Osteoblast (primary cell): ENCODE measurements around the gene FRAS1. TPM values are rescaled to one million over a fixed set of nuclear protein-coding genes. Genes with fewer than 3 reads are reported as not detected.

Experiments
- DNase-seq: peaks from one replicate; pipeline ENCODE4 v3.0.0; 2011; ENCODE audit warnings: low spot score, mixed read lengths; ENCODE audit not compliant: insufficient read length; ENCODE audit errors: missing footprints
- H2AFZ ChIP-seq: 2 replicates; pipeline ENCODE4 v1.6.0; 2011; ENCODE audit warnings: mild to moderate bottlenecking, low read length
- H3K27ac ChIP-seq: 2 replicates; pipeline ENCODE4 v1.5.1; 2011; ENCODE audit warnings: mild to moderate bottlenecking, low read depth, low read length, moderate library complexity
- H3K27me3 ChIP-seq: 2 replicates; pipeline ENCODE4 v1.6.0; 2012; ENCODE audit warnings: mild to moderate bottlenecking, control low read depth, inconsistent platforms, low read length, moderate library complexity; ENCODE audit not compliant: insufficient read depth
- H3K36me3 ChIP-seq: 2 replicates; pipeline ENCODE4 v1.5.1; 2011; ENCODE audit warnings: mild to moderate bottlenecking, low read length, control low read depth, moderate library complexity; ENCODE audit not compliant: insufficient read depth
- H3K4me1 ChIP-seq: 2 replicates; pipeline ENCODE4 v1.5.1; 2011; ENCODE audit warnings: mild to moderate bottlenecking, low read length, control low read depth, moderate library complexity; ENCODE audit not compliant: insufficient read depth
- H3K4me2 ChIP-seq: 2 replicates; pipeline ENCODE4 v1.6.0; 2011; ENCODE audit warnings: mild to moderate bottlenecking, low read length; ENCODE audit not compliant: insufficient read depth
- H3K4me3 ChIP-seq: fragments of 200-600 bp; sonication (generic); 3 replicates; pipeline ENCODE4 v1.5.1; 2012; ENCODE audit warnings: mild to moderate bottlenecking, low read length, inconsistent platforms; ENCODE audit not compliant: insufficient read depth
- H3K79me2 ChIP-seq: 2 replicates; pipeline ENCODE4 v1.6.0; 2012; ENCODE audit warnings: mild to moderate bottlenecking, low read length, control low read depth, inconsistent platforms; ENCODE audit not compliant: insufficient read depth
- H3K9me3 ChIP-seq: 2 replicates; pipeline ENCODE4 v1.5.1; 2011; ENCODE audit warnings: low read depth, low read length, control low read depth
- H4K20me1 ChIP-seq: 2 replicates; pipeline ENCODE4 v1.6.0; 2012; ENCODE audit warnings: mild to moderate bottlenecking, low read length, control low read depth; ENCODE audit not compliant: insufficient read depth
- CTCF ChIP-seq: IDR thresholded peaks from 2 replicates; pipeline ENCODE4 v1.5.1; 2011; ENCODE audit warnings: mild to moderate bottlenecking, low read depth, low read length, moderate library complexity; ENCODE audit errors: extremely low read depth
- total RNA-seq: library from RNA; depleted of rRNA; stranded (reverse); fragments of >200 nt; gene quantifications from 2 replicates; pipeline ENCODE4 v1.2.3, GENCODE V29; 2012

The FRAS1 gene
- total RNA-seq, 1 donor = 5.1 TPM

- H4K20me1 ChIP-seq = no peaks in the 10 kb centered on the region
- H3K4me3 ChIP-seq = no peak overlapping the region
- no peak overlapping the region for H2AFZ ChIP-seq
- no peak for DNase-seq
- H3K4me1 ChIP-seq = peaks cover 4% of the 10 kb centered on the region
- H3K36me3 ChIP-seq = no peaks in the 10 kb centered on the region
- TF ChIP-seq CTCF = no peak
- H3K27ac ChIP-seq = no peak overlapping the region
- no peaks in the 10 kb centered on the region for H3K27me3 ChIP-seq
- no peaks in the 10 kb centered on the region for H3K79me2 ChIP-seq
- no peaks in the 10 kb centered on the region for H3K9me3 ChIP-seq
- no peak overlapping the region for H3K4me2 ChIP-seq
Measured at GRCh38 chr4:78534286-78534955, 477.3 kb downstream of the FRAS1 start.

GRCh38 chr4:78542373-78542772, 485.2 kb downstream of the FRAS1 start:
- no peaks in the 10 kb centered on the region for H3K27me3 ChIP-seq
- H3K79me2 ChIP-seq = no peaks in the 10 kb centered on the region
- H3K4me2 ChIP-seq = no peak overlapping the region
- no peak overlapping the region for H3K27ac ChIP-seq
- no peak overlapping the region for H2AFZ ChIP-seq
- H3K9me3 ChIP-seq = no peaks in the 10 kb centered on the region
- H3K4me1 ChIP-seq = peaks cover 18% of the 10 kb centered on the region
- no peak for DNase-seq
- H4K20me1 ChIP-seq = no peaks in the 10 kb centered on the region
- H3K4me3 ChIP-seq = no peak overlapping the region
- TF ChIP-seq CTCF = no peak
- no peaks in the 10 kb centered on the region for H3K36me3 ChIP-seq

- Histone ChIP-seq H3K4me3 (no peak overlapping the region), H3K4me1 (peaks cover 18% of the 10 kb centered on the region), H3K27ac (no peak overlapping the region), H2AFZ (no peak overlapping the region), H3K9me3 (no peaks in the 10 kb centered on the region), H3K4me2 (no peak overlapping the region), H3K36me3 (no peaks in the 10 kb centered on the region), H4K20me1 (no peaks in the 10 kb centered on the region), H3K27me3 (no peaks in the 10 kb centered on the region), H3K79me2 (no peaks in the 10 kb centered on the region)
- no peak for TF ChIP-seq CTCF
- no peak for DNase-seq
Measured at GRCh38 chr4:78543424-78544125, 486.5 kb downstream of the FRAS1 start.

GRCh38 chr4:78544678-78545077, 487.6 kb downstream of the FRAS1 start:
- H3K4me2 ChIP-seq = no peak overlapping the region
- no peak overlapping the region for H3K27ac ChIP-seq
- no peaks in the 10 kb centered on the region for H4K20me1 ChIP-seq
- peaks cover 18% of the 10 kb centered on the region for H3K4me1 ChIP-seq
- H3K27me3 ChIP-seq = peaks cover under 1% of the 10 kb centered on the region
- H3K4me3 ChIP-seq = no peak overlapping the region
- no peak for TF ChIP-seq CTCF
- H3K9me3 ChIP-seq = no peaks in the 10 kb centered on the region
- no peak for DNase-seq
- H2AFZ ChIP-seq = no peak overlapping the region
- H3K36me3 ChIP-seq = no peaks in the 10 kb centered on the region
- no peaks in the 10 kb centered on the region for H3K79me2 ChIP-seq
